Glutamatergic neuron (in vitro differentiated cells): ENCODE data around the gene PLD6. TPM values are rescaled to one million over a fixed set of nuclear protein-coding genes. Genes with fewer than 3 reads are reported as not detected.

ENCODE experiments used
- DNase-seq: peaks from one replicate; pipeline ENCODE4 v3.0.0; 2022
- H3K27ac Mint-ChIP-seq: one replicate; pipeline ENCODE4 v1.8.0; 2020; ENCODE audit warnings: mild to moderate bottlenecking, mixed read lengths, inconsistent platforms; ENCODE audit not compliant: unreplicated experiment
- H3K27me3 Mint-ChIP-seq: one replicate; pipeline ENCODE4 v1.8.0; 2020; ENCODE audit warnings: mild to moderate bottlenecking, moderate library complexity, mixed read lengths, inconsistent platforms; ENCODE audit not compliant: unreplicated experiment
- H3K36me3 Mint-ChIP-seq: one replicate; pipeline ENCODE4 v1.8.0; 2020; ENCODE audit warnings: mild to moderate bottlenecking, mixed read lengths, inconsistent platforms; ENCODE audit not compliant: unreplicated experiment
- H3K4me1 Mint-ChIP-seq: one replicate; pipeline ENCODE4 v1.8.0; 2020; ENCODE audit warnings: mild to moderate bottlenecking, low read depth, mixed read lengths, inconsistent platforms; ENCODE audit not compliant: unreplicated experiment
- H3K4me3 Mint-ChIP-seq: one replicate; pipeline ENCODE4 v1.8.0; 2020; ENCODE audit warnings: mild to moderate bottlenecking, mixed read lengths, inconsistent platforms; ENCODE audit not compliant: unreplicated experiment
- H3K9me3 Mint-ChIP-seq: one replicate; pipeline ENCODE4 v1.8.0; 2020; ENCODE audit warnings: mild to moderate bottlenecking, moderate library complexity, mixed read lengths, inconsistent platforms; ENCODE audit not compliant: unreplicated experiment
- total RNA-seq: library from RNA; stranded (reverse); fragmentation: NEBNext Ultra II Directional; extraction: Animal tissue kit (Norgen Biotek cat#: 25700); gene quantifications from one replicate; pipeline ENCODE4 v1.2.1, GENCODE V29; 2021; ENCODE audit not compliant: unreplicated experiment
- TF ChIP-seq, protein P1 (sequence below): fragments of 200-600 bp; sonication (generic); IDR thresholded peaks from one replicate; pipeline ENCODE4 v1.5.0; 2021; ENCODE audit not compliant: partially characterized antibody, unreplicated experiment

Gene PLD6
- total RNA-seq, 1 donor from 2014 or later, result 1.1 TPM

DNA sequence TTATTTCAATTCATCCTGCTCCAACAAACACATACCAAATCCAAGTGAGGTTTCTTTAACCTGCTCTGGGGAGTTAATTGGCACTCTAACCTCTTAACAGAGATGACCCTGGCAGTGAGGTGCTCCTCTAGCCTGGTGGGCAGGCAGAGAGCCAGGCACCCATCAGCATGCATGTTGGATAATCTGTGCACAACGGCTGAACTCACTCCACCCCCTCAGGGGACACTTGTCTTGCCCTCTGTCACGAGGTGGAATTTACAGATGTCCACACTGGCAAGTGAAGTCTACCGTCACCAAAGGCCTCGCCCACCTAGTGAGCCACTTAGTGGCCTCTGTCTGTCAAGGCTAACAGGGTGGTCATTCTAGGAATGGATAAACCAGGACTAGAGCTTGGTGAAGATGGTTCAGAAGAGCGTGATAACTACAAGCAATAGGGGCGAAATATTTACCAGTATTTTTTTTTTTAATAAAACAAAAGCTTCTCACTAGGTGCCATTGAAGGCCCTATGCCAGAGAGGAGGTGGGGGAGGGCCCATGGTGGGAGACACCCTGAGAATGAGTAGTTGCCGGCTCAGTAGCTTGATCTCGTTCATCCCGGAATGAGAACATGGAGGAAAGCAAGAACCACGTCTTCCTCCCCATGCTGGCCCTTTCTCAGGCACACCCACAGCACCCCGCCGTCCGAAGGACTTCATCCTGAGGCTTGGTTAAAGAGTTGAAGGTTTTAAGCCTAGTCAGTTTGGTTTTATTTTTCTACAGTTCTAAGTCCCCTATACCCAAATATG is 25.2 kb downstream of the PLD6 start:
- peaks cover 10% of the 10 kb centered on the region for H3K36me3 Mint-ChIP-seq
- peaks cover 17% of the 10 kb centered on the region for H3K9me3 Mint-ChIP-seq
- peak overlapping the region; percentile 75 for H3K27ac Mint-ChIP-seq
- no peak for DNase-seq
- peaks cover 11% of the 10 kb centered on the region for H3K27me3 Mint-ChIP-seq
- H3K4me3 Mint-ChIP-seq, result no peak overlapping the region
- TF ChIP-seq, protein P1, sequence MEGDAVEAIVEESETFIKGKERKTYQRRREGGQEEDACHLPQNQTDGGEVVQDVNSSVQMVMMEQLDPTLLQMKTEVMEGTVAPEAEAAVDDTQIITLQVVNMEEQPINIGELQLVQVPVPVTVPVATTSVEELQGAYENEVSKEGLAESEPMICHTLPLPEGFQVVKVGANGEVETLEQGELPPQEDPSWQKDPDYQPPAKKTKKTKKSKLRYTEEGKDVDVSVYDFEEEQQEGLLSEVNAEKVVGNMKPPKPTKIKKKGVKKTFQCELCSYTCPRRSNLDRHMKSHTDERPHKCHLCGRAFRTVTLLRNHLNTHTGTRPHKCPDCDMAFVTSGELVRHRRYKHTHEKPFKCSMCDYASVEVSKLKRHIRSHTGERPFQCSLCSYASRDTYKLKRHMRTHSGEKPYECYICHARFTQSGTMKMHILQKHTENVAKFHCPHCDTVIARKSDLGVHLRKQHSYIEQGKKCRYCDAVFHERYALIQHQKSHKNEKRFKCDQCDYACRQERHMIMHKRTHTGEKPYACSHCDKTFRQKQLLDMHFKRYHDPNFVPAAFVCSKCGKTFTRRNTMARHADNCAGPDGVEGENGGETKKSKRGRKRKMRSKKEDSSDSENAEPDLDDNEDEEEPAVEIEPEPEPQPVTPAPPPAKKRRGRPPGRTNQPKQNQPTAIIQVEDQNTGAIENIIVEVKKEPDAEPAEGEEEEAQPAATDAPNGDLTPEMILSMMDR, result no peak
- peaks cover 13% of the 10 kb centered on the region for H3K4me1 Mint-ChIP-seq

GRCh38 chr17:17180141-17180603 is 26.0 kb downstream of the PLD6 start:
- H3K27me3 Mint-ChIP-seq, result peaks cover 8% of the 10 kb centered on the region
- peak overlapping the region; percentile 75 for H3K27ac Mint-ChIP-seq
- TF ChIP-seq, protein P1, result no peak
- peaks cover 4% of the 10 kb centered on the region for H3K36me3 Mint-ChIP-seq
- H3K4me3 Mint-ChIP-seq, result no peak overlapping the region
- no peak for DNase-seq
- peaks cover 9% of the 10 kb centered on the region for H3K4me1 Mint-ChIP-seq
- H3K9me3 Mint-ChIP-seq, result peaks cover 12% of the 10 kb centered on the region

DNA sequence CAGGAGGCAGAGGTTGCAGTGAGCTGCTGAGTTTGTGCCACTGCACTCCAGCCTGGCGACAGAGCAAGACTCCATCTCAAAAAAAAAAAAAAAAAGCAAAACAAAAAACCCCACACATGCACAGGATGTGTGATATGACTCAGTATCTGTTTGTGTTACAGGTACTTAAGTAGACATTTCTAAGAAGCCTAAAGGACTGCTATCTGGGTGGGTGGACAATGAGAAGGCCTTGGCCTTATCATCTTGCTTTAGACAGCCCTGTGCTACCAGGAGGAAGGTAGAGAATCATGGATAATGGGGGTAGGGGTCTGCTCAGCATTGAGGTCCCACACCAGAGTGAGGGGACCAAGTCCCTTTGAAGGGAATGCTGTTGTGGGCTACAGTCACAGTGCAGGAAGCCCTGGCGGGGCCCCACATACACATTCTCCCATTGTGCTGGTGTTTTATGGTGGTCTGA is 26.7 kb downstream of the PLD6 start:
- peaks cover 10% of the 10 kb centered on the region for H3K9me3 Mint-ChIP-seq
- H3K27me3 Mint-ChIP-seq, result peaks cover 8% of the 10 kb centered on the region
- H3K4me3 Mint-ChIP-seq, result no peak overlapping the region
- H3K4me1 Mint-ChIP-seq, result peaks cover 7% of the 10 kb centered on the region
- no peak overlapping the region for H3K27ac Mint-ChIP-seq
- peaks cover 4% of the 10 kb centered on the region for H3K36me3 Mint-ChIP-seq
- DNase-seq, result no peak
- TF ChIP-seq, protein P1, result no peak

- H3K4me3 Mint-ChIP-seq, result no peak overlapping the region
- H3K27ac Mint-ChIP-seq, result no peak overlapping the region
- peaks cover 17% of the 10 kb centered on the region for H3K27me3 Mint-ChIP-seq
- H3K36me3 Mint-ChIP-seq, result peaks cover 8% of the 10 kb centered on the region
- no peak for DNase-seq
- peaks cover 12% of the 10 kb centered on the region for H3K4me1 Mint-ChIP-seq
- TF ChIP-seq, protein P1, result no peak
- peaks cover 19% of the 10 kb centered on the region for H3K9me3 Mint-ChIP-seq
Observed at GRCh38 chr17:17177176-17177575, 29.0 kb downstream of the PLD6 start.

DNA sequence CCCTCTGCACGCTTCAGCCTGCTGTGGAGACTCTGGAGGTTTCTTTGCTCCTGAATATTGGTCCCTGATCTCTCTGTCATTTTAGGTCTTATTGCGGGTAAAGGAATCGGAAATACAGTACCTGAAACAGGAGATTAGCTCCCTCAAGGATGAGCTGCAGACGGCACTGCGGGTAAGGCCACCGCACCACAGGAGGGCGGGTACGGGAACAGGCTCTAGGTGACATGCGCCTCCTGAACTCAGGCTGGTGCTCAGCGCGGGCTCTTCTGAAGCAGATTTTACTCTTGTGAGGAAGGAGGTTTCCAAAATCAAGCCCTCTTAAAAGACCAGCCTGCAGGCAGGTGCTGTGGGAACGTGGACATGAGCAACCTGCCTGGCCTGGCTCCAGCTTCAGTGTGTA is 29.8 kb downstream of the PLD6 start:
- Mint-ChIP-seq H3K9me3 (peaks cover 19% of the 10 kb centered on the region), H3K4me1 (peaks cover 15% of the 10 kb centered on the region), H3K27ac (peak overlapping the region; percentile 52), H3K36me3 (peaks cover 12% of the 10 kb centered on the region), H3K27me3 (peaks cover 17% of the 10 kb centered on the region), H3K4me3 (no peak overlapping the region)
- TF ChIP-seq, protein P1, result no peak
- no peak for DNase-seq
